Panc1 (cell line): ENCODE results near the gene UBAP1. TPM values are rescaled to one million over a fixed set of nuclear protein-coding genes. Genes with fewer than 3 reads are reported as not detected.
"Not testable (repeated sequence)": the region's sequence is repeated elsewhere in the genome, so short reads cannot be mapped to it uniquely, and the experiment has no call there.

Source experiments
- ATAC-seq: fragments of 200-7000 bp; cut with Tn5 transposase; 2 replicates; pipeline ENCODE4 v1.9.1; 2020; ENCODE audit warnings: mild to moderate bottlenecking, moderate library complexity
- BruUV-seq: library from RNA; stranded (reverse); fragments of 400-500 nt; replicated peaks from 2 replicates; lab custom pipeline; 2021; lab: Mats Ljungman, UMichigan
- CTCF ChIA-PET: fragments of 300-600 bp; sonication (Branson Sonifier 250); formaldehyde crosslinking; loops from one replicate; lab custom pipeline; 2022; ENCODE audit warnings: antibody characterized with exemption; lab: Charles Lee
- POLR2A ChIA-PET: fragments of 300-600 bp; sonication (Branson Sonifier 250); formaldehyde crosslinking; loops from one replicate; lab custom pipeline; 2022; ENCODE audit warnings: antibody characterized with exemption; lab: Charles Lee
- DNase-seq: peaks from one replicate; pipeline ENCODE4 v3.0.0-alpha.2; 2010; ENCODE audit warnings: low read depth, low spot score
- H3K27ac ChIP-seq: 2 replicates; pipeline ENCODE4 v1.5.1; 2011; ENCODE audit warnings: mild to moderate bottlenecking, low read length, inconsistent platforms
- H3K27me3 ChIP-seq: fragments of 200-500 bp; sonication (Bioruptor generic); 2 replicates; pipeline ENCODE4 v1.6.0; 2014; ENCODE audit warnings: low read length, inconsistent platforms; ENCODE audit not compliant: control insufficient read depth, insufficient read depth
- H3K36me3 ChIP-seq: fragments of 200-500 bp; sonication (Bioruptor generic); 2 replicates; pipeline ENCODE4 v1.5.1; 2014; ENCODE audit warnings: inconsistent platforms, mild to moderate bottlenecking, low read length, moderate library complexity; ENCODE audit not compliant: control insufficient read depth, insufficient read depth
- H3K4me1 ChIP-seq: 2 replicates; pipeline ENCODE4 v1.5.1; 2011; ENCODE audit warnings: inconsistent platforms, mild to moderate bottlenecking, low read length, moderate library complexity; ENCODE audit not compliant: control insufficient read depth, insufficient read depth
- H3K4me3 ChIP-seq, 2 experiments: 2 replicates each; pipeline ENCODE4 v1.5.1; 2011 to 2012; ENCODE audit warnings: low read depth in 2 of 2, low read length in 2 of 2, mild to moderate bottlenecking in 2 of 2, inconsistent platforms in 1 of 2, moderate library complexity in 1 of 2
- H3K9me3 ChIP-seq: fragments of 200-500 bp; sonication (Bioruptor generic); 2 replicates; pipeline ENCODE4 v1.5.1; 2014; ENCODE audit warnings: low read depth, mild to moderate bottlenecking, inconsistent platforms, low read length, moderate library complexity; ENCODE audit not compliant: control insufficient read depth, insufficient read depth
- CTCF ChIP-seq: fragments of 450-650 bp; IDR thresholded peaks from 2 replicates; pipeline ENCODE4 v1.5.1; 2017; ENCODE audit warnings: mild to moderate bottlenecking
- POLR2AphosphoS5 ChIP-seq: IDR thresholded peaks from 2 replicates; pipeline ENCODE4 v1.6.1; 2012; ENCODE audit warnings: mild to moderate bottlenecking, low read depth, low read length, moderate library complexity
- REST ChIP-seq, 2 experiments: IDR thresholded peaks; 2 replicates each; pipeline ENCODE4 v1.6.1; 2011 to 2012; ENCODE audit warnings: low read depth in 2 of 2, control low read depth in 1 of 2, low read length in 1 of 2, mild to moderate bottlenecking in 1 of 2, moderate library complexity in 1 of 2; ENCODE audit not compliant: insufficient read depth in 1 of 2
- SIN3A ChIP-seq: IDR thresholded peaks from 2 replicates; pipeline ENCODE4 v1.6.1; 2012; ENCODE audit warnings: low read depth, mild to moderate bottlenecking, low read length, moderate library complexity, borderline replicate concordance; ENCODE audit not compliant: insufficient read depth
- TCF7L2 ChIP-seq: IDR thresholded peaks from 2 replicates; pipeline ENCODE4 v1.6.1; 2011; ENCODE audit warnings: mild to moderate bottlenecking, low read depth, low read length, inconsistent platforms
- in situ Hi-C: cut with HindIII; loops from 2 replicates; pipeline ENCODE4 v1.10.0; 2016; ENCODE audit warnings: low sequenced_read_pairs, low pct_unique_long_range_greater_than_20kb
- intact Hi-C: fragments of 100-400 bp; cut with micrococcal nuclease; formaldehyde crosslinking; loops from one replicate; pipeline ENCODE4 v1.10.0; 2022; ENCODE audit not compliant: unreplicated experiment
- total RNA-seq: library from RNA; stranded (reverse); gene quantifications from one replicate; pipeline ENCODE4 v1.2.1, GENCODE V29; 2021; ENCODE audit not compliant: unreplicated experiment

UBAP1 gene
- total RNA-seq, 1 experiment from 2014 or later = 55.3 TPM

DNA sequence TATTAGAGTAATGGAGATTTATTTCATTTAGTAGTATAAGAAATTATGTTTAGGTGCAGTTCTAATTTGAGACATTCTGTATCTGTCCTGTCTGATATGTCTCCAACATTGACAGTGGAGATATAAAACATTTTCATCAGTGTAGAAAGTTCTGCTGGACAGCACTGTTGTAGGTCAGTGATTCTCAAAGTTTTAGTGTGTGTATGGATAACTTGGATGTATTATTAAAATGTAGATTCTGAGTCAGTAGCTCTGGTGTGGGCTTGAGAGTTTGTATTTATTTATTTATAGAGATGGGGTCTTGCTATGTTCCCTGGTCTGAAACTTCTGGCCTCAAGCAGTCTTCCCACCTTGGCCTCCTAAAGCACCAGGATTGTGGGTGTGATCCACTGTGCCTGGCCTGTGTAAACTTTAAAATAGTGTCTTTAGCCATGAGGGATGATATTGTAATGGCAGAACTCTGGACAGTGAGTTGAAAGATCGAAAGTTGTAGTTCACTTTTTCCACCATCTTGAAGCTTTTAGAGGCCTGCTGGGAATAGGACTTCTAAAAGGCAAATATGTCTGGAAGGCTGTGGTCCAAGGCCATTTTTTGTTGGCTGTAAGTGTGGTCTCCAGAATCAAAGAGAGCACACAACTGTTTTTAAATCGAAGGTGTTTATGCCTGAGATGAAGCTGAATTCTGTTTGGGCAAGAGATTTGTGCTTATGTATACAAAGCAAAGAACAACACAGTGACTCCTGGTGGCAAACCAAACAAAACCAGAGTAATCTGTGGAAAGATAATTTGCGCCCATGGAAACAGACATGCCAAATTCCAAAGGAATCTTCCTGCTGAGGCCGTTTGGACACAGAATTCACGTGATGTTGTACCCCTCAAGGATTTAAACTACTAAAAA, 12.4 kb downstream of the UBAP1 start:
- BruUV-seq = TSS peak; percentile 32
- in situ Hi-C loops = no loop called here
- Histone ChIP-seq H3K27ac (no peak overlapping the region), H3K27me3 (no peaks in the 10 kb centered on the region), H3K4me1 (peaks cover 15% of the 10 kb centered on the region), H3K9me3 (no peaks in the 10 kb centered on the region), H3K36me3 (no peaks in the 10 kb centered on the region), H3K4me3 (no peak overlapping the region)
- no peak for TF ChIP-seq REST (IDR thresholded peaks at IDR 0.05; ENCODE audit: insufficient read depth in 1 of 2, low read depth in 2 of 2, low read length in 1 of 2)
- TF ChIP-seq TCF7L2 = no peak
- TF ChIP-seq SIN3A = no peak
- no peak for TF ChIP-seq CTCF
- no peak for TF ChIP-seq POLR2AphosphoS5
- CTCF ChIA-PET = interaction anchor here (0.5 to 0.6 kb wide), 2 partner anchors 9 to 36 kb away, joined by 3 to 8 read pairs; no protein-coding TSS in a partner anchor
- intact Hi-C loops = no loop called here
- POLR2A ChIA-PET = interaction anchor here (0.9 kb wide), 1 partner anchor 13 kb away, joined by 4 read pairs; the partner anchor contains the start of gene UBAP1
- ATAC-seq = peak; percentile 64
- DNase-seq = no peak

DNA sequence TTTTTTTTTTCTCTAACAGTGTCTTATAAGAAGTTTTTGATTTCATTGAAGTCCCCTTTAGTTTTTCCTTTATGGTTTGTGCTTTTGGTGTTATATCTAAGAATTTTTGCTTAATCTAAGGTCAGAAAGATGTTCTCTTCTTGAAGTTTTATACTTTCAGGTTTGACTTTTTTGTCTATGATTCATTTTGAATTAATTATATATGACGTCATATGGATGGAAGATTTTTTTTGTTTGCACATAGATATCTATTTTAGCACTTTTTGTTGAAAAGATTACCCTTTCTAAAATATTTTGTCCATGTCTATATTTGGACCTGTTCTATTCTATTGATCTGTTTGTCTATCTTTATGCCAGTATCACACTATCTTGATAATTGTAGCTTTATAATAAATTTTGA, 16.3 kb downstream of the UBAP1 start:
- Histone ChIP-seq H3K4me1 (peaks cover 9% of the 10 kb centered on the region; the same call in 1 of the 2 replicates), H3K36me3 (no peaks in the 10 kb centered on the region), H3K4me3 (no peak overlapping the region), H3K9me3 (no peaks in the 10 kb centered on the region), H3K27ac (no peak overlapping the region), H3K27me3 (no peaks in the 10 kb centered on the region)
- ATAC-seq (no peak), DNase-seq (no peak)
- in situ Hi-C loops = no loop called here
- ChIA-PET POLR2A (interaction anchor here (0.6 kb wide), 1 partner anchor 110 kb away, joined by 5 read pairs; no protein-coding TSS in a partner anchor), CTCF (interaction anchor here (0.6 to 0.7 kb wide), 3 partner anchors 17 to 554 kb away, joined by 3 to 6 read pairs (median 5); no protein-coding TSS in a partner anchor)
- TSS peak; percentile 20 for BruUV-seq
- intact Hi-C loops = no loop called here
- TF ChIP-seq SIN3A (no peak), POLR2AphosphoS5 (no peak), REST (IDR thresholded peaks at IDR 0.05; ENCODE audit: insufficient read depth in 1 of 2, low read depth in 2 of 2, low read length in 1 of 2) (no peak)

- H3K4me1 ChIP-seq, ATAC-seq, DNase-seq, H3K36me3 ChIP-seq, H3K27me3 ChIP-seq, H3K27ac ChIP-seq, H3K9me3 ChIP-seq, POLR2A ChIA-PET, intact Hi-C loops, BruUV-seq, H3K4me3 ChIP-seq, in situ Hi-C loops: not testable (repeated sequence)
- CTCF ChIA-PET = interaction anchor here (0.6 kb wide), 1 partner anchor 944 kb away, joined by 4 read pairs; no protein-coding TSS in a partner anchor
These were observed 18.4 kb downstream of the UBAP1 start for GRCh38 chr9:34197286-34197685.
